Neural cell (in vitro differentiated cells): ENCODE results near the gene SND1. TPM values are rescaled to one million over a fixed set of nuclear protein-coding genes. Genes with fewer than 3 reads are reported as not detected.

ENCODE experiments used
- H2AFZ ChIP-seq: fragments of 200-600, 300-800 bp; sonication (generic), shearing (Covaris generic); 2 replicates; pipeline ENCODE4 v1.6.0; 2014; ENCODE audit warnings: low read depth, mild to moderate bottlenecking, antibody characterized with exemption, low read length, moderate library complexity
- H3F3A ChIP-seq: fragments of 200-600 bp; shearing (Covaris generic); 2 replicates; pipeline ENCODE4 v1.6.1; 2016; ENCODE audit warnings: mild to moderate bottlenecking, moderate library complexity, mixed read lengths, antibody characterized with exemption, low read length; ENCODE audit not compliant: insufficient read depth, poor library complexity, severe bottlenecking
- H3K27ac ChIP-seq: fragments of 200-600, 300-800 bp; sonication (generic), shearing (Covaris generic); 2 replicates; pipeline ENCODE4 v1.5.1; 2014; ENCODE audit warnings: mild to moderate bottlenecking, low read length, moderate library complexity
- H3K27me3 ChIP-seq: fragments of 300-800, 200-600 bp; sonication (generic), shearing (Covaris generic); 2 replicates; pipeline ENCODE4 v1.6.0; 2014; ENCODE audit warnings: mild to moderate bottlenecking, low read depth, low read length, moderate library complexity; ENCODE audit not compliant: insufficient read depth
- H3K36me3 ChIP-seq: fragments of 300-800, 200-600 bp; sonication (generic), shearing (Covaris generic); 2 replicates; pipeline ENCODE4 v1.5.1; 2014; ENCODE audit warnings: mild to moderate bottlenecking, antibody characterized with exemption, low read length, moderate library complexity; ENCODE audit not compliant: insufficient read depth
- H3K4me2 ChIP-seq: fragments of 300-800, 200-600 bp; sonication (generic), shearing (Covaris generic); 2 replicates; pipeline ENCODE4 v1.6.0; 2014; ENCODE audit warnings: mild to moderate bottlenecking, low read length
- H3K4me3 ChIP-seq: fragments of 300-800, 200-600 bp; sonication (generic), shearing (Covaris generic); 2 replicates; pipeline ENCODE4 v1.5.1; 2014; ENCODE audit warnings: mild to moderate bottlenecking, low read length, moderate library complexity
- H3K79me2 ChIP-seq: fragments of 200-600 bp; shearing (Covaris generic); replicated peaks from 2 replicates; pipeline ENCODE4 v1.6.0; 2014; ENCODE audit warnings: mild to moderate bottlenecking, low read length, moderate library complexity; ENCODE audit not compliant: insufficient read depth
- H3K9ac ChIP-seq: fragments of 300-800, 200-600 bp; sonication (generic), shearing (Covaris generic); 2 replicates; pipeline ENCODE4 v1.6.1; 2016; ENCODE audit warnings: mild to moderate bottlenecking, low read length, mixed read lengths
- H3K9me2 ChIP-seq: fragments of 200-600 bp; shearing (Covaris generic); 2 replicates; pipeline ENCODE4 v1.6.1; 2016; ENCODE audit warnings: mild to moderate bottlenecking, low read length, mixed read lengths; ENCODE audit not compliant: insufficient read depth
- H3K9me3 ChIP-seq: fragments of 200-600, 300-800 bp; sonication (generic), shearing (Covaris generic); 2 replicates; pipeline ENCODE4 v1.6.1; 2016; ENCODE audit warnings: mild to moderate bottlenecking, mixed run types, low read length, moderate library complexity, mixed read lengths
- H4K20me1 ChIP-seq: fragments of 200-600 bp; shearing (Covaris generic); 2 replicates; pipeline ENCODE4 v1.6.1; 2016; ENCODE audit warnings: mild to moderate bottlenecking, mixed run types; ENCODE audit not compliant: insufficient read depth
- CTCF ChIP-seq: fragments of 450-650 bp; IDR thresholded peaks from 2 replicates; pipeline ENCODE4 v1.5.1; 2014; ENCODE audit warnings: antibody characterized with exemption, mild to moderate bottlenecking, moderate library complexity; ENCODE audit not compliant: poor library complexity, severe bottlenecking
- EP300 ChIP-seq: fragments of 450-650 bp; conservative IDR thresholded peaks from 2 replicates; pipeline ENCODE4 v1.6.1; 2014; ENCODE audit warnings: antibody characterized with exemption, mild to moderate bottlenecking, moderate library complexity; ENCODE audit not compliant: poor library complexity, severe bottlenecking
- EZH2 ChIP-seq: fragments of 200-600, 300-800 bp; shearing (Covaris generic), sonication (generic); IDR thresholded peaks from 2 replicates; pipeline ENCODE4 v1.6.1; 2014; ENCODE audit warnings: antibody characterized with exemption, low read length, borderline replicate concordance, mild to moderate bottlenecking; ENCODE audit not compliant: insufficient read depth, poor library complexity, severe bottlenecking
- MXI1 ChIP-seq: fragments of 450-650 bp; conservative IDR thresholded peaks from 2 replicates; pipeline ENCODE4 v1.6.1; 2014; ENCODE audit warnings: antibody characterized with exemption, mild to moderate bottlenecking; ENCODE audit not compliant: poor library complexity, severe bottlenecking
- POLR2AphosphoS5 ChIP-seq: IDR thresholded peaks from 2 replicates; pipeline ENCODE4 v1.6.1; 2012
- RAD21 ChIP-seq: fragments of 450-650 bp; conservative IDR thresholded peaks from 2 replicates; pipeline ENCODE4 v1.6.1; 2014; ENCODE audit warnings: antibody characterized with exemption, mild to moderate bottlenecking, moderate library complexity
- SMC3 ChIP-seq: fragments of 450-650 bp; conservative IDR thresholded peaks from 2 replicates; pipeline ENCODE4 v1.6.1; 2014; ENCODE audit warnings: antibody characterized with exemption, mild to moderate bottlenecking, moderate library complexity; ENCODE audit not compliant: poor library complexity
- TAF1 ChIP-seq: IDR thresholded peaks from 2 replicates; pipeline ENCODE4 v1.6.1; 2012; ENCODE audit warnings: low read depth
- polyA plus RNA-seq: library from polyadenylated mRNA; depleted of rRNA; stranded (reverse); fragments of >200 nt; gene quantifications from 2 replicates; pipeline ENCODE4 v1.2.3, GENCODE V29; 2014
- TF ChIP-seq, protein P1 (sequence below): IDR thresholded peaks from 2 replicates; pipeline ENCODE4 v1.6.1; 2012; ENCODE audit warnings: borderline replicate concordance

Gene SND1
- polyA plus RNA-seq, 1 donor from 2014 or later, result 37.4 TPM

DNA sequence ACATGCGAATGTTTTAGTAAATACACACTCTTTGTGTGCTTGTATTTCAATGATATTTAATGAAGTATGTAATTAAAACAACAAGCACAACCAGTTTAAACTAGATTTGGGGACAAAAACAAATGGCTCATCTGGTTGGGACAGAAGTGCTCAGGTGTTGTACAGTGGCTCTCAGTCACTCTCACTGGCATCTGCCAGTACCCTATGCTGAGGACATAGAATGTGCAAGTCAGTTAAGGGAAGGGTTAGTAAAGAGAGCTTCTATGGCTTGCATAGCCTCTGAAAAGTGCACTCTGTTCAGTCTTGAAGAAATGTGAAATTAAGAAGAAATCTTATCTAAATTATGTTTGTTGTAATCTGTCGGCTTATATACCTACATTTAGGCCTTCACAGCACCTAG is 196.2 kb downstream of the SND1 start:
- Histone ChIP-seq H3K79me2 (no peaks in the 10 kb centered on the region), H3K36me3 (no peaks in the 10 kb centered on the region), H3K27me3 (no peaks in the 10 kb centered on the region), H3K4me2 (no peak overlapping the region), H3K9me2 (no peaks in the 10 kb centered on the region), H3F3A (no peaks in the 10 kb centered on the region), H3K9me3 (no peaks in the 10 kb centered on the region), H2AFZ (no peak overlapping the region), H3K4me3 (no peak overlapping the region), H3K27ac (no peak overlapping the region), H4K20me1 (no peaks in the 10 kb centered on the region), H3K9ac (no peak overlapping the region)
- no peak for TF ChIP-seq POLR2AphosphoS5
- no peak for TF ChIP-seq CTCF
- TF ChIP-seq EZH2, result no peak
- TF ChIP-seq EP300, result no peak
- TF ChIP-seq, protein P1, sequence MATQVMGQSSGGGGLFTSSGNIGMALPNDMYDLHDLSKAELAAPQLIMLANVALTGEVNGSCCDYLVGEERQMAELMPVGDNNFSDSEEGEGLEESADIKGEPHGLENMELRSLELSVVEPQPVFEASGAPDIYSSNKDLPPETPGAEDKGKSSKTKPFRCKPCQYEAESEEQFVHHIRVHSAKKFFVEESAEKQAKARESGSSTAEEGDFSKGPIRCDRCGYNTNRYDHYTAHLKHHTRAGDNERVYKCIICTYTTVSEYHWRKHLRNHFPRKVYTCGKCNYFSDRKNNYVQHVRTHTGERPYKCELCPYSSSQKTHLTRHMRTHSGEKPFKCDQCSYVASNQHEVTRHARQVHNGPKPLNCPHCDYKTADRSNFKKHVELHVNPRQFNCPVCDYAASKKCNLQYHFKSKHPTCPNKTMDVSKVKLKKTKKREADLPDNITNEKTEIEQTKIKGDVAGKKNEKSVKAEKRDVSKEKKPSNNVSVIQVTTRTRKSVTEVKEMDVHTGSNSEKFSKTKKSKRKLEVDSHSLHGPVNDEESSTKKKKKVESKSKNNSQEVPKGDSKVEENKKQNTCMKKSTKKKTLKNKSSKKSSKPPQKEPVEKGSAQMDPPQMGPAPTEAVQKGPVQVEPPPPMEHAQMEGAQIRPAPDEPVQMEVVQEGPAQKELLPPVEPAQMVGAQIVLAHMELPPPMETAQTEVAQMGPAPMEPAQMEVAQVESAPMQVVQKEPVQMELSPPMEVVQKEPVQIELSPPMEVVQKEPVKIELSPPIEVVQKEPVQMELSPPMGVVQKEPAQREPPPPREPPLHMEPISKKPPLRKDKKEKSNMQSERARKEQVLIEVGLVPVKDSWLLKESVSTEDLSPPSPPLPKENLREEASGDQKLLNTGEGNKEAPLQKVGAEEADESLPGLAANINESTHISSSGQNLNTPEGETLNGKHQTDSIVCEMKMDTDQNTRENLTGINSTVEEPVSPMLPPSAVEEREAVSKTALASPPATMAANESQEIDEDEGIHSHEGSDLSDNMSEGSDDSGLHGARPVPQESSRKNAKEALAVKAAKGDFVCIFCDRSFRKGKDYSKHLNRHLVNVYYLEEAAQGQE, result no peak
- TF ChIP-seq MXI1, result no peak
- TF ChIP-seq TAF1, result no peak
- no peak for TF ChIP-seq RAD21
- no peak for TF ChIP-seq SMC3

DNA sequence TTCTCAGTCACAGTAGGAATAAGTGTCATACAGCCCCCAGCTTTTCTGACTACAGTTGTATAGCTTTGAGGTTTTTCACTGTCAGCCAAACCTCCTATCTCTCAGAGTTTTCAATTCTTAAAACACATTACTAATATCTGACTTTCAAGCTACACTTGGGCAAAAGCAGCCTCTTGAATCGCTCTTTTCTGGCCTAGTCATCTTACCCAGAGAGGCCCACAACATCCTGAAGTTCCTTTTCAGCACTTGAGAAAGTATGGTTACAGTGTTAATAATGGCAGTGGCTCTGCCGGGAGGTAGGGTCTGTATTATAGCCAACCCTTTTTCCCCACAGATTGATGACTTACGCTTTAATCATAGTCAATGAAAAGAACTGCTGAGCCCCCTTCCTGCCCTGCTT is 198.2 kb downstream of the SND1 start:
- Histone ChIP-seq H3F3A (no peaks in the 10 kb centered on the region), H3K36me3 (no peaks in the 10 kb centered on the region), H3K9me2 (no peaks in the 10 kb centered on the region), H4K20me1 (no peaks in the 10 kb centered on the region), H3K9me3 (no peaks in the 10 kb centered on the region), H3K79me2 (no peaks in the 10 kb centered on the region), H3K27me3 (no peaks in the 10 kb centered on the region), H2AFZ (no peak overlapping the region), H3K9ac (no peak overlapping the region), H3K4me2 (no peak overlapping the region), H3K27ac (no peak overlapping the region), H3K4me3 (no peak overlapping the region)
- TF ChIP-seq SMC3, result no peak
- TF ChIP-seq CTCF, result no peak
- TF ChIP-seq POLR2AphosphoS5, result no peak
- no peak for TF ChIP-seq MXI1
- TF ChIP-seq, protein P1, result no peak
- TF ChIP-seq TAF1, result no peak
- no peak for TF ChIP-seq EZH2
- TF ChIP-seq RAD21, result no peak
- TF ChIP-seq EP300, result no peak
